Mucosa of descending colon (tissue), 3 donors: ENCODE data around the gene MORC2. TPM values are rescaled to one million over a fixed set of nuclear protein-coding genes. Genes with fewer than 3 reads are reported as not detected.
A peak's percentile ranks its signal among the peaks of the same experiment; 100 is the strongest.

Source experiments
- ATAC-seq: fragments of 200-7000 bp; cut with Tn5 transposase; one replicate; pipeline ENCODE4 v1.9.1; 2020; ENCODE audit warnings: mild to moderate bottlenecking, moderate library complexity
- DNase-seq, 3 donors: peaks; one replicate each; pipeline ENCODE4 v3.0.0-alpha.2; 2020
- H3K36me3 ChIP-seq: fragments of 200-600 bp; one replicate; pipeline ENCODE4 v1.8.0; 2021; ENCODE audit warnings: low read depth, mild to moderate bottlenecking
- H3K4me1 ChIP-seq: fragments of 200-600 bp; one replicate; pipeline ENCODE4 v1.8.0; 2021; ENCODE audit warnings: low read depth, mild to moderate bottlenecking
- H3K4me3 ChIP-seq: fragments of 200-600 bp; one replicate; pipeline ENCODE4 v1.8.0; 2021; ENCODE audit warnings: mild to moderate bottlenecking
- H3K9me3 ChIP-seq: fragments of 200-600 bp; one replicate; pipeline ENCODE4 v1.8.0; 2021; ENCODE audit warnings: mild to moderate bottlenecking
- CTCF ChIP-seq: fragments of 200-600 bp; IDR thresholded peaks from one replicate; pipeline ENCODE4 v1.8.0; 2022; ENCODE audit warnings: antibody characterized with exemption, mild to moderate bottlenecking
- intact Hi-C, 2 donors: fragments of 100-400 bp; cut with DNase I in 1 of 2; cut with micrococcal nuclease in 1 of 2; formaldehyde crosslinking; loops; one replicate each; pipeline versions ENCODE4 v1.11.0 to v1.11.1; 2022; cut with DNase I, micrococcal nuclease
- long read RNA-seq, 2 donors: library from polyadenylated mRNA; unstranded; transcript quantifications; one replicate each; pipeline ENCODE4 v2.0.0, GENCODE V29; 2019 to 2021
- total RNA-seq, 3 donors: library from RNA; stranded (reverse); fragmentation: NEBNext Ultra II Directional in 2 of 3; extraction: Animal tissue kit (Norgen Biotek cat#: 25700) in 2 of 3; gene quantifications; one replicate each; pipeline versions ENCODE4 v1.2.1 to v1.2.4, GENCODE V29; 2021 to 2023
- donor health status: DM: no; HTN: no; CAD: no; lungs with moderate emphysema.
- donor health status: DM: no; HTN: no; CAD: no.
- donor health status: DM: no; HTN: yes; CAD: no.

The MORC2 gene
- 10 to 100 TPM; 14.0 to 28.0 (median 20.0) TPM for total RNA-seq
- long read RNA-seq, donor 1, full-length matches to known transcripts, result 16 of 38 reads
- long read RNA-seq, donor 1, partial matches to known transcripts, result 14 of 38 reads
- long read RNA-seq, donor 1, other reads (novel, unspliced or antisense), result 8 of 38 reads
- long read RNA-seq, donor 2, partial matches to known transcripts, result 0 of 6 reads
- long read RNA-seq, donor 2, other reads (novel, unspliced or antisense), result 6 of 6 reads

- intact Hi-C loops, result no loop called here
- ATAC-seq (peak; percentile 67), DNase-seq (peak in 2 of 3 donors; percentile 71 to 82)
Measured at GRCh38 chr22:30968015-30968923, at the start of gene MORC2. Gene MORC2 (minus strand): TSS chr22:30968774. CDS start chr22:30967889, 885 bp downstream.

GRCh38 chr22:31005535-31005934, 37.0 kb upstream of the MORC2 start:
- intact Hi-C loops, result no loop called here
- Histone ChIP-seq H3K4me3 (no peak overlapping the region), H3K9me3 (no peaks in the 10 kb centered on the region), H3K36me3 (no peaks in the 10 kb centered on the region), H3K4me1 (no peaks in the 10 kb centered on the region)
- DNase-seq (no peak), ATAC-seq (no peak)
- TF ChIP-seq CTCF, result no peak

More at GRCh38 chr22:30968015-30968923, at the start of gene MORC2:
- Histone ChIP-seq H3K36me3 (peaks cover 10% of the 10 kb centered on the region), H3K4me3 (peak within 1 kb of the TSS; percentile 86), H3K4me1 (peaks cover 7% of the 10 kb centered on the region), H3K9me3 (peaks cover 12% of the 10 kb centered on the region)
- TF ChIP-seq CTCF, result no peak

- H3K36me3 ChIP-seq, result no peaks in the 10 kb centered on the region
- no peak for TF ChIP-seq CTCF
- H3K4me1 ChIP-seq, result no peaks in the 10 kb centered on the region
- no peaks in the 10 kb centered on the region for H3K9me3 ChIP-seq
- no peak overlapping the region for H3K4me3 ChIP-seq
- ATAC-seq (no peak), DNase-seq (no peak)
- intact Hi-C loops, result no loop called here
Measured at GRCh38 chr22:31001124-31001770, 32.7 kb upstream of the MORC2 start.

GRCh38 chr22:30998329-30998728, 29.8 kb upstream of the MORC2 start:
- no peaks in the 10 kb centered on the region for H3K9me3 ChIP-seq
- no peaks in the 10 kb centered on the region for H3K36me3 ChIP-seq
- no peak overlapping the region for H3K4me3 ChIP-seq
- ATAC-seq, result no peak
- intact Hi-C loops, result no loop called here
- TF ChIP-seq CTCF, result no peak
- DNase-seq, result no peak
- no peaks in the 10 kb centered on the region for H3K4me1 ChIP-seq

GRCh38 chr22:30996462-30996861, 27.9 kb upstream of the MORC2 start:
- TF ChIP-seq CTCF, result no peak
- no peak for DNase-seq
- Histone ChIP-seq H3K9me3 (no peaks in the 10 kb centered on the region), H3K36me3 (no peaks in the 10 kb centered on the region), H3K4me1 (no peaks in the 10 kb centered on the region), H3K4me3 (no peak overlapping the region)
- intact Hi-C loops, result no loop called here
- ATAC-seq, result no peak
